CD4-positive, alpha-beta T cell treated with Interleukin-2 at 100 ng/mL for 4 hours (primary cell): ENCODE data around the gene CCDC148.
"Not testable (repeated sequence)": the region's sequence is repeated elsewhere in the genome, so short reads cannot be mapped to it uniquely, and the experiment has no call there.

Experiments used
- DNase-seq: peaks from one replicate; pipeline ENCODE4 v3.0.0-alpha.2; 2020; ENCODE audit warnings: low spot score

Gene CCDC148

GRCh38 chr2:158357122-158357521 lies 99.4 kb downstream of the CCDC148 start:
- DNase-seq, result no peak

- DNase-seq, result not testable (repeated sequence)
These were observed 105.1 kb downstream of the CCDC148 start for GRCh38 chr2:158351466-158351816.

- DNase-seq, result not testable (repeated sequence)
These were observed 105.6 kb downstream of the CCDC148 start for GRCh38 chr2:158350751-158351465.

- DNase-seq, result no peak
These were observed 110.5 kb downstream of the CCDC148 start for GRCh38 chr2:158346032-158346431.

GRCh38 chr2:158339513-158339912 lies 117.0 kb downstream of the CCDC148 start:
- DNase-seq, result no peak

- DNase-seq, result no peak
These were observed 119.5 kb downstream of the CCDC148 start for GRCh38 chr2:158337018-158337417.

- not testable (repeated sequence) for DNase-seq
These were observed 124.8 kb downstream of the CCDC148 start for GRCh38 chr2:158331799-158332198.

GRCh38 chr2:158325782-158326340 lies 130.7 kb downstream of the CCDC148 start:
- no peak for DNase-seq

GRCh38 chr2:158325031-158325781 lies 131.3 kb downstream of the CCDC148 start:
- no peak for DNase-seq

GRCh38 chr2:158323381-158323780 lies 133.2 kb downstream of the CCDC148 start:
- DNase-seq, result no peak

- no peak for DNase-seq
These were observed 135.3 kb downstream of the CCDC148 start for GRCh38 chr2:158321264-158321663.

GRCh38 chr2:158319269-158319668 lies 137.3 kb downstream of the CCDC148 start:
- no peak for DNase-seq

GRCh38 chr2:158317642-158318041 lies 138.9 kb downstream of the CCDC148 start:
- DNase-seq, result no peak

GRCh38 chr2:158315803-158316414 lies 140.6 kb downstream of the CCDC148 start:
- DNase-seq, result no peak

GRCh38 chr2:158315000-158315399 lies 141.6 kb downstream of the CCDC148 start:
- no peak for DNase-seq

- no peak for DNase-seq
These were observed 142.8 kb downstream of the CCDC148 start for GRCh38 chr2:158313734-158314133.

GRCh38 chr2:158312981-158313380 lies 143.6 kb downstream of the CCDC148 start:
- DNase-seq, result no peak

GRCh38 chr2:158310407-158310806 lies 146.1 kb downstream of the CCDC148 start:
- not testable (repeated sequence) for DNase-seq

- no peak for DNase-seq
These were observed 151.1 kb downstream of the CCDC148 start for GRCh38 chr2:158305501-158305900.

- DNase-seq, result no peak
These were observed 156.2 kb downstream of the CCDC148 start for GRCh38 chr2:158300394-158300793.

GRCh38 chr2:158297606-158298005 lies 158.9 kb downstream of the CCDC148 start:
- DNase-seq, result no peak

GRCh38 chr2:158297120-158297519 lies 159.4 kb downstream of the CCDC148 start:
- DNase-seq, result no peak

- no peak for DNase-seq
These were observed 162.8 kb downstream of the CCDC148 start for GRCh38 chr2:158293722-158294121.
